Measurements from ENCODE around the gene ETV3. TPM values are rescaled to one million over a fixed set of nuclear protein-coding genes. Genes with fewer than 3 reads are reported as not detected.

ETV3 gene
- total RNA-seq, 2 donors from 2014 or later = 33.5 to 48.7 TPM

DNA sequence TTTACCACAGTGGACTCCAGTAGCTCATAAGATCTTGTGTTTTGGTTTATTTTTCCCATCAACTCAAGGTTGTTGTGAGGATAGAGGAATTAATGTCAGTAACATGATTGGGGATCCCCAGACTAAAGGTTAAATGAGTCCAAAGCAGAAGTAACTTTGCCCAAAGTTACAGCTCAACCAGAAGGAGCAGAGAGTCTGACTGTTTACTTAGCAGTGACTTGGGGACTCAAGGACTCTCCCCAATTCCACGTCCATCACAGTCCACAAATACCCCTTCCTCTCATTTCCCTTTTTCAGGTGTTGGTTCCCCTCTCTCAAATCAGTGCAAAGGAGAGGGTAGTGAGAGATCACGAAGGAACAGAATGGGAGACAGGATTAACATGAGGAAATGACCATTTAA is 4.0 kb upstream of the ETV3 start:
- H3K27me3 Mint-ChIP-seq (ENCODE audit: low read depth) = no peaks in the 10 kb centered on the region
- DNase-seq (no peak), ATAC-seq (replicated peaks in 1 of 2) (no peak)
- H3K27ac Mint-ChIP-seq = no peak overlapping the region
- H3K4me1 Mint-ChIP-seq (ENCODE audit: low read depth) = peaks cover 57% of the 10 kb centered on the region
- no peaks in the 10 kb centered on the region for H3K9me3 Mint-ChIP-seq
- H3K36me3 Mint-ChIP-seq (ENCODE audit: insufficient read depth in 2 of 2) = peaks cover 4 to 9% of the 10 kb centered on the region in 2 donors
- H3K4me3 Mint-ChIP-seq = no peak overlapping the region

DNA sequence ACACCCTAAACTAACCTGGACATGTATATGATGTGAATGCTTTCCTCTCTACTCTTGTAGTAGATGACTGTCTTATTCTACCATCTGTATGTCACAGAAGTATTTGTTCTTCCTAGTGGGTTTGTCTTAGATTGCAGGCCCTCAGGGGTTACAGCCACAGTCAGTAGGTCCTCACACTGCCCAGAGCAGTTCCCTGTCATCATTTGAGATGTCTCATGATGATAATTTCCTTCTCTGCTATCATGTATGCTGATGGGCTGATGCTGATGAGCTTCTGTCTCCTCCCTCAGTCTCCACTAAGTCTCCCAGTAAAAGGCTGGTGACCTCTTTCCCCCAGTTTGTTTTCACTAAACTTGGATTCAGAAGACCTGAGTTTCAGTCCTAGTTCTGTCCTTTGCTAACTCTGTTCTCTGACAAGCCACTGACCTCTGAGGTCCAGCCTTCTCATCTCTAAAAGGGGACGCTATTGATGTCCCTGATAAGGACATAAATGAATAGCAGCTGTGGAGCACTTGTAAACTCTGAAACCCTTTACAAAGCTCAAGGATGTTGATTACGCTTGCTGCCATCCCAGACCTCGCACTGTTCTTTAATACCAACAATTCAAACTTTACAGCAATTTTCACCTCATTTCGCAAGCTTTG is 3.1 kb upstream of the ETV3 start:
- H3K4me1 Mint-ChIP-seq (ENCODE audit: low read depth) = peaks cover 57% of the 10 kb centered on the region
- H3K9me3 Mint-ChIP-seq = no peaks in the 10 kb centered on the region
- ATAC-seq (replicated peaks in 1 of 2) = no peak
- peaks cover 7 to 9% of the 10 kb centered on the region in 2 donors for H3K36me3 Mint-ChIP-seq (ENCODE audit: insufficient read depth in 2 of 2)
- peak overlapping the region; percentile 1 for H3K27ac Mint-ChIP-seq
- H3K27me3 Mint-ChIP-seq (ENCODE audit: low read depth) = no peaks in the 10 kb centered on the region
- H3K4me3 Mint-ChIP-seq = peak overlapping the region in 1 of 2 donors; percentile 2
- DNase-seq = no peak

- H3K36me3 Mint-ChIP-seq (ENCODE audit: insufficient read depth in 2 of 2) = peaks cover 14 to 17% of the 10 kb centered on the region in 2 donors
- H3K9me3 Mint-ChIP-seq = no peaks in the 10 kb centered on the region
- H3K4me1 Mint-ChIP-seq (ENCODE audit: low read depth) = peaks cover 66% of the 10 kb centered on the region
- peak overlapping the region; percentile 96 to 98 for H3K4me3 Mint-ChIP-seq
- peak; percentile 47 to 54 for DNase-seq
- no peaks in the 10 kb centered on the region for H3K27me3 Mint-ChIP-seq (ENCODE audit: low read depth)
- peak; percentile 61 to 65 for ATAC-seq (replicated peaks in 1 of 2)
- peak overlapping the region; percentile 84 for H3K27ac Mint-ChIP-seq
Measured at GRCh38 chr1:157140063-157140588, 1.9 kb upstream of the ETV3 start.

GRCh38 chr1:157139052-157139715 is 989 bp upstream of the ETV3 start:
- Mint-ChIP-seq H3K4me3 (peak overlapping the region; percentile 96 to 98), H3K4me1 (ENCODE audit: low read depth) (peaks cover 75% of the 10 kb centered on the region), H3K9me3 (no peaks in the 10 kb centered on the region), H3K27me3 (ENCODE audit: low read depth) (no peaks in the 10 kb centered on the region), H3K36me3 (ENCODE audit: insufficient read depth in 2 of 2) (peaks cover 21 to 22% of the 10 kb centered on the region in 2 donors), H3K27ac (peak overlapping the region; percentile 84)
- ATAC-seq (replicated peaks in 1 of 2) = no peak
- DNase-seq = no peak

DNA sequence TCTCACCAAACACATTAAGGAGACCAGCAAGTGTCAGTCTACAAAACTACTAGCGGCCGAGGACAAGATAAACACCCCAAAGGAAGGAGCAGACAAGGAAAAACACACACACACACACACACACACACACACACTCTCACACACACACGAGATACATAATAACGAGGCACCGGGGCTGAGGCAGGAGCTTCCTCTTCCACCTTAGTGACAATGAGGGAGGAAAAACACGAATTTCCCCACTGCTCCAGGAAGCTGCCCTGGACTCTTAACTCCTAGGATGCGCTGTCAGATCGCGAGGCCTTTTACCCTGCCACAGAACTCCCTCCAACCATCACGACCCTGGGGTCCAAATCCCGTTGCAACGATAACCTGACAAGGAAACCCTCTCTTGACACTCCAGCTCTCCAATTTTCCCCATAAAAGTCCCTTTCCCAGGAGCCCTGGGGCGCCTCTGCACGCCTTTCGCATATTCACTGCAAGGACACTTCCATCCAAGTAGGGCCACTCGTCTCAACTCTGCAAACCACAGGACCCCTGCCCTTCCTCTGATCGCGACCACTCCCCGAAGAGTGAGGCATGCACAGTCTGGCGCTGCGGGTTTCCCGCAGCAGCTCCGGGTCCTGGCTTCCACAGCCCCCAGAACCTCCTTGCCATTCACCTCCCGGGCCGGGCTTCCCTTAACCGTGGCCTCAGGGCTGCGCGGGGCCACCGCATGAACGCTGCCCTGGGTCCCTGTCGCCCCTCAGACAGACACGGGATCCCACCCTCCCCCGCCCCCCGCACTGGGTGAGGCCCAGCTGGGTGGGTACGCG is 581 bp downstream of the ETV3 start:
- Mint-ChIP-seq H3K36me3 (ENCODE audit: insufficient read depth in 2 of 2) (peaks cover 27 to 33% of the 10 kb centered on the region in 2 donors), H3K27ac (peak overlapping the region; percentile 97), H3K9me3 (no peaks in the 10 kb centered on the region), H3K4me3 (peak overlapping the region; percentile 96 to 98), H3K4me1 (ENCODE audit: low read depth) (peaks cover 87% of the 10 kb centered on the region), H3K27me3 (ENCODE audit: low read depth) (no peaks in the 10 kb centered on the region)
- ATAC-seq (replicated peaks in 1 of 2) = no peak
- no peak for DNase-seq

DNA sequence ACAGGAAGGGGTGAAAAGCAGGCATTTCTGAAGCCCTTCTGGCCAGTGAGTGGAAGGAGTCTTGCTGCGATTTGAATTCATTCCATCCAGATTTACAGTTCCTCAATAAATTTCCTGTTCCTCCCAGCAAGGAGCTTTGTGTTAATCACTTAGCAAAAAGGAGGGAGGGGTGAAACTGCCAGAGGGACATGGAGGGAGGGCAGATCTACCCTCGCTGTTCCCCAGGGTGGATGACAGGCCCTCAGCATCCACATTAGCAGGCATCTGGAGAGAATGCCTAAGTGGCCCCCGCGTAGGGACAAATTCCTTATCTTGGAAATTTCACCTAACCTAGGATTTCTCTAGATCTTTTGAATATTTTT is 1.2 kb downstream of the ETV3 start:
- Mint-ChIP-seq H3K4me3 (peak overlapping the region; percentile 96 to 98), H3K27ac (peak overlapping the region; percentile 97), H3K4me1 (ENCODE audit: low read depth) (peaks cover 88% of the 10 kb centered on the region), H3K9me3 (no peaks in the 10 kb centered on the region), H3K36me3 (ENCODE audit: insufficient read depth in 2 of 2) (peaks cover 27 to 38% of the 10 kb centered on the region in 2 donors), H3K27me3 (ENCODE audit: low read depth) (no peaks in the 10 kb centered on the region)
- ATAC-seq (replicated peaks in 1 of 2) (no peak), DNase-seq (no peak)

GRCh38 chr1:157136133-157136532 is 2.1 kb downstream of the ETV3 start:
- Mint-ChIP-seq H3K27ac (peak overlapping the region; percentile 97), H3K9me3 (no peaks in the 10 kb centered on the region)
- no peak for ATAC-seq (replicated peaks in 1 of 2)

DNA sequence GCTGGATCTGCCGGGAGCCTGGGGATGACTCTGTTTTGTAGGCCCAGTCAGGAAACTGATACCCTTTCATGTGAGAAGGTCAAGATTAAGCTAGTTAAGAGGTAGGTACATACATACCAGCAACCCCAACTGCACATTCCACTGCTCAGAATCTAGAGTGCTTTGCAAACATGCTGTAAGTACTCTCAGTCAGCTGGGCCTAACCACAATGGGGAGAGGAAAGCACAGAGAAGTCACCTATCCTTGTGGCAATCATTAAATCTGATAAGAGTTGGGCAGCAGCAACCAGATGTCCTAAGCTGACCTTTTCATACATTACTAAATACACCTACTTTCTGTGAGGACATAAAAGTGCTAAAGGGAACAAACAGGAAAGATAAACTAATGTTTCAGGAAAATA is 2.5 kb downstream of the ETV3 start:
- Mint-ChIP-seq H3K4me1 (ENCODE audit: low read depth) (peaks cover 77% of the 10 kb centered on the region), H3K27me3 (ENCODE audit: low read depth) (no peaks in the 10 kb centered on the region), H3K9me3 (no peaks in the 10 kb centered on the region), H3K27ac (peak overlapping the region; percentile 97), H3K4me3 (peak overlapping the region; percentile 96 to 98), H3K36me3 (ENCODE audit: insufficient read depth in 2 of 2) (peaks cover 29 to 46% of the 10 kb centered on the region in 2 donors)
- DNase-seq = no peak
- no peak for ATAC-seq (replicated peaks in 1 of 2)

More at GRCh38 chr1:157136133-157136532, 2.1 kb downstream of the ETV3 start:
- Mint-ChIP-seq H3K27me3 (ENCODE audit: low read depth) (no peaks in the 10 kb centered on the region), H3K4me1 (ENCODE audit: low read depth) (peaks cover 82% of the 10 kb centered on the region), H3K4me3 (peak overlapping the region; percentile 96 to 98), H3K36me3 (ENCODE audit: insufficient read depth in 2 of 2) (peaks cover 29 to 44% of the 10 kb centered on the region in 2 donors)
- no peak for DNase-seq

GRCh38 chr1:157135070-157135469 is 3.1 kb downstream of the ETV3 start:
- DNase-seq (no peak), ATAC-seq (replicated peaks in 1 of 2) (no peak)
- peak overlapping the region; percentile 96 to 98 for H3K4me3 Mint-ChIP-seq
- no peaks in the 10 kb centered on the region for H3K9me3 Mint-ChIP-seq
- H3K27me3 Mint-ChIP-seq (ENCODE audit: low read depth) = no peaks in the 10 kb centered on the region
- peak overlapping the region; percentile 97 for H3K27ac Mint-ChIP-seq
- H3K4me1 Mint-ChIP-seq (ENCODE audit: low read depth) = peaks cover 71% of the 10 kb centered on the region
- H3K36me3 Mint-ChIP-seq (ENCODE audit: insufficient read depth in 2 of 2) = peaks cover 29 to 49% of the 10 kb centered on the region in 2 donors

DNA sequence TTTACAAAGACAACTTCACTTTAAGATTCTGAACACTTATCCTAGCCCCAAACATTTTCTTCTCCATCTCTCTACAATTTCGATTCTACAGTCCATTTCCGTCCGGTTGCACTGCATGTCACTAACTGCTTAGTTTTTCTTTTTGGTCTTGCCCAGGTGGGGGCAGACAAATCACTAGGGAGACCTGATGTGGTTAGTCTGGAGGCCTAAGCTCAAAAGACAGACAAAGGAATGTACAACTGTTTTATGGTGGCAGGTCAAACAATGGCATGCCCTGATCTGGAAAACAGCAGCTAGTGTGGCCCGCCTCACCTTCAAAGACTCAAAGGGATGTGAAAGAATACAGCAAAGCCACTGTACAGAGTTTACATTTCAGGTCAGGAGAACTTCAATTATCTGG is 3.8 kb downstream of the ETV3 start:
- DNase-seq (no peak), ATAC-seq (replicated peaks in 1 of 2) (no peak)
- peaks cover 29 to 51% of the 10 kb centered on the region in 2 donors for H3K36me3 Mint-ChIP-seq (ENCODE audit: insufficient read depth in 2 of 2)
- H3K27me3 Mint-ChIP-seq (ENCODE audit: low read depth) = no peaks in the 10 kb centered on the region
- H3K9me3 Mint-ChIP-seq = no peaks in the 10 kb centered on the region
- H3K4me3 Mint-ChIP-seq = peak overlapping the region; percentile 51 to 96
- peak overlapping the region; percentile 78 for H3K27ac Mint-ChIP-seq
- peaks cover 65% of the 10 kb centered on the region for H3K4me1 Mint-ChIP-seq (ENCODE audit: low read depth)

GRCh38 chr1:157133426-157133825 is 4.8 kb downstream of the ETV3 start:
- peak overlapping the region; percentile 78 for H3K27ac Mint-ChIP-seq
- H3K9me3 Mint-ChIP-seq = no peaks in the 10 kb centered on the region
- H3K36me3 Mint-ChIP-seq (ENCODE audit: insufficient read depth in 2 of 2) = peaks cover 29 to 56% of the 10 kb centered on the region in 2 donors
- DNase-seq = no peak
- H3K27me3 Mint-ChIP-seq (ENCODE audit: low read depth) = no peaks in the 10 kb centered on the region
- peaks cover 57% of the 10 kb centered on the region for H3K4me1 Mint-ChIP-seq (ENCODE audit: low read depth)
- peak in 1 of 2 donors; percentile 6 for ATAC-seq (replicated peaks in 1 of 2)
- peak overlapping the region; percentile 51 to 96 for H3K4me3 Mint-ChIP-seq

- no peaks in the 10 kb centered on the region for H3K9me3 Mint-ChIP-seq
- H3K27ac Mint-ChIP-seq = peak overlapping the region; percentile 4
- H3K4me1 Mint-ChIP-seq (ENCODE audit: low read depth) = peaks cover 57% of the 10 kb centered on the region
- H3K4me3 Mint-ChIP-seq = peak overlapping the region; percentile 25 to 51
- H3K27me3 Mint-ChIP-seq (ENCODE audit: low read depth) = no peaks in the 10 kb centered on the region
- H3K36me3 Mint-ChIP-seq (ENCODE audit: insufficient read depth in 2 of 2) = peaks cover 26 to 58% of the 10 kb centered on the region in 2 donors
- ATAC-seq (replicated peaks in 1 of 2) (no peak), DNase-seq (no peak)
Measured at GRCh38 chr1:157132616-157133167, 5.5 kb downstream of the ETV3 start.
